Inflammatory macrophage treated with lipopolysaccharide for 1 hour (primary cell): ENCODE results near the gene RAB6B.
"Not testable (repeated sequence)": the region's sequence is repeated elsewhere in the genome, so short reads cannot be mapped to it uniquely, and the experiment has no call there.

Experiments used
- DNase-seq, 2 donors: peaks; one replicate each; pipeline ENCODE4 v3.0.0-alpha.2; 2020 to 2022

Gene RAB6B

GRCh38 chr3:133804896-133805295 lies 90.8 kb downstream of the RAB6B start:
- no peak for DNase-seq

GRCh38 chr3:133803469-133803868 lies 92.2 kb downstream of the RAB6B start:
- DNase-seq = peak; percentile 13 to 37

GRCh38 chr3:133799794-133800585 lies 95.7 kb downstream of the RAB6B start:
- DNase-seq = peak; percentile 33 to 52

- no peak for DNase-seq
These were observed 98.1 kb downstream of the RAB6B start for GRCh38 chr3:133797396-133798105.

GRCh38 chr3:133792171-133792763 lies 103.4 kb downstream of the RAB6B start:
- DNase-seq = no peak

- no peak for DNase-seq
These were observed 107.7 kb downstream of the RAB6B start for GRCh38 chr3:133788024-133788423.

- no peak for DNase-seq
These were observed 111.9 kb downstream of the RAB6B start for GRCh38 chr3:133783762-133784161.

- no peak for DNase-seq
These were observed 113.2 kb downstream of the RAB6B start for GRCh38 chr3:133782454-133782853.

GRCh38 chr3:133781570-133781969 lies 114.1 kb downstream of the RAB6B start:
- DNase-seq = no peak

- not testable (repeated sequence) for DNase-seq
These were observed 114.9 kb downstream of the RAB6B start for GRCh38 chr3:133780756-133781155.

GRCh38 chr3:133779626-133780203 lies 116.0 kb downstream of the RAB6B start:
- no peak for DNase-seq

GRCh38 chr3:133777807-133778568 lies 117.7 kb downstream of the RAB6B start:
- no peak for DNase-seq

- no peak for DNase-seq
These were observed 118.8 kb downstream of the RAB6B start for GRCh38 chr3:133776794-133777438.

GRCh38 chr3:133775835-133776234 lies 119.8 kb downstream of the RAB6B start:
- DNase-seq = no peak

- no peak for DNase-seq
These were observed 120.4 kb downstream of the RAB6B start for GRCh38 chr3:133775309-133775708.
